ENCODE results near the gene TIMM44. TPM values are rescaled to one million over a fixed set of nuclear protein-coding genes. Genes with fewer than 3 reads are reported as not detected.

The TIMM44 gene
- total and polyA plus RNA-seq, 10 donors, result 33.2 to 94.9 (median 64.7) TPM

GRCh38 chr19:7881910-7882309 is 61.6 kb downstream of the TIMM44 start:
- DNase-seq, result no peak
- intact Hi-C loops (cut with DNase I; ENCODE audit: low total_unique reads), result no loop called here
- no peak overlapping the region for H3K27ac ChIP-seq
- H3K4me3 ChIP-seq, result no peak overlapping the region
- H3K27me3 ChIP-seq (replicated peaks in 1 of 7), result peaks cover 0 to 14% (median 0%) of the 10 kb centered on the region in 7 donors
- no peaks in the 10 kb centered on the region for H3K36me3 ChIP-seq
- no peak for TF ChIP-seq POLR2AphosphoS5 (IDR thresholded peaks at IDR 0.05)
- TF ChIP-seq CTCF (IDR thresholded peaks at IDR 0.05 in 8 of 11, conservative IDR thresholded peaks at IDR 0.05 in 3 of 11), result no peak
- no peak for TF ChIP-seq POLR2A (IDR thresholded peaks at IDR 0.05)
- no peaks in the 10 kb centered on the region for H3K4me1 ChIP-seq
- WGBS, 5 donors, result 89 to 98% (median 93%) methylated on average over 3 of the region's 3 CpGs
- H3K9me3 ChIP-seq, result peaks cover 0 to 4% (median 0%) of the 10 kb centered on the region in 8 donors

GRCh38 chr19:7879836-7880235 is 63.6 kb downstream of the TIMM44 start:
- Histone ChIP-seq H3K27me3 (replicated peaks in 1 of 7) (peaks cover 0 to 23% (median 6%) of the 10 kb centered on the region in 7 donors), H3K4me3 (no peak overlapping the region), H3K27ac (no peak overlapping the region), H3K36me3 (no peaks in the 10 kb centered on the region), H3K4me1 (peaks cover 0 to 3% (median under 1%) of the 10 kb centered on the region in 6 donors), H3K9me3 (peaks cover 0 to 4% (median 0%) of the 10 kb centered on the region in 8 donors)
- WGBS, 5 donors, result 85 to 94% (median 88%) methylated on average over 19 of the region's 19 CpGs
- intact Hi-C loops (cut with DNase I; ENCODE audit: low total_unique reads), result no loop called here
- TF ChIP-seq CTCF (IDR thresholded peaks at IDR 0.05 in 8 of 11, conservative IDR thresholded peaks at IDR 0.05 in 3 of 11) (no peak), POLR2A (IDR thresholded peaks at IDR 0.05) (no peak), POLR2AphosphoS5 (IDR thresholded peaks at IDR 0.05) (no peak)
- DNase-seq, result no peak

GRCh38 chr19:7879111-7879807 is 64.2 kb downstream of the TIMM44 start:
- Histone ChIP-seq H3K36me3 (no peaks in the 10 kb centered on the region), H3K9me3 (peaks cover 0 to 4% (median 0%) of the 10 kb centered on the region in 8 donors), H3K4me1 (peaks cover 0 to 9% (median 6%) of the 10 kb centered on the region in 6 donors), H3K27me3 (replicated peaks in 1 of 7) (peaks cover 0 to 29% (median 12%) of the 10 kb centered on the region in 7 donors), H3K27ac (no peak overlapping the region), H3K4me3 (no peak overlapping the region)
- DNase-seq, result no peak
- intact Hi-C loops (cut with DNase I; ENCODE audit: low total_unique reads), result no loop called here
- TF ChIP-seq POLR2AphosphoS5 (IDR thresholded peaks at IDR 0.05) (no peak), CTCF (IDR thresholded peaks at IDR 0.05 in 8 of 11, conservative IDR thresholded peaks at IDR 0.05 in 3 of 11) (no peak), POLR2A (IDR thresholded peaks at IDR 0.05) (no peak)
- 70 to 84% (median 76%) methylated on average over 10 to 18 of the region's 18 CpGs for WGBS, 5 donors

GRCh38 chr19:7877249-7877836 is 66.1 kb downstream of the TIMM44 start:
- no peak overlapping the region for H3K4me3 ChIP-seq
- peaks cover 2 to 48% (median 31%) of the 10 kb centered on the region in 7 donors for H3K27me3 ChIP-seq (replicated peaks in 1 of 7)
- H3K4me1 ChIP-seq, result peaks cover 2 to 28% (median 21%) of the 10 kb centered on the region in 6 donors
- WGBS, 5 donors, result 88 to 93% (median 92%) methylated on average over 6 of the region's 6 CpGs
- DNase-seq, result no peak
- H3K9me3 ChIP-seq, result peaks cover 0 to 4% (median 0%) of the 10 kb centered on the region in 8 donors
- no peak for TF ChIP-seq POLR2AphosphoS5 (IDR thresholded peaks at IDR 0.05)
- intact Hi-C loops (cut with DNase I; ENCODE audit: low total_unique reads), result no loop called here
- H3K27ac ChIP-seq, result no peak overlapping the region
- H3K36me3 ChIP-seq, result no peaks in the 10 kb centered on the region

Other genes starting within 250 kb of the TIMM44 start
- gene FCER2, start 241.5 kb downstream of the TIMM44 start, total RNA-seq, result 100 to 1,000 TPM in 1 of 7 donors, 10 to 100 TPM in 6; 26.4 to 121 (median 47.0) TPM
- 100 to 1,000 TPM in 2 of 3 donors, 10 to 100 TPM in 1; 48.0 to 108 (median 105) TPM for gene FCER2, start 241.5 kb downstream of the TIMM44 start, polyA plus RNA-seq
- gene CLEC4G, start 211.6 kb downstream of the TIMM44 start, total RNA-seq, result 1 to 10 TPM in 3 of 7 donors, under 1 TPM in 3, not detected in 1; 0.34 to 4.0 (median 0.88) TPM
- 1 to 10 TPM in 2 of 3 donors, under 1 TPM in 1; 0.50 to 1.3 (median 1.0) TPM for gene CLEC4G, start 211.6 kb downstream of the TIMM44 start, polyA plus RNA-seq
- gene CD209, start 196.1 kb downstream of the TIMM44 start, total RNA-seq, result 10 to 100 TPM in 2 of 7 donors, 1 to 10 TPM in 5; 1.1 to 22.2 (median 2.2) TPM
- gene CD209, start 196.1 kb downstream of the TIMM44 start, polyA plus RNA-seq, result under 1 TPM; 0.42 to 0.56 (median 0.46) TPM
- 1 to 10 TPM in 1 of 7 donors, under 1 TPM in 1, not detected in 5; 0.89 to 3.3 TPM for gene CLEC4M, start 180.4 kb downstream of the TIMM44 start, total RNA-seq
- gene CLEC4M, start 180.4 kb downstream of the TIMM44 start, polyA plus RNA-seq, result under 1 TPM in 2 of 3 donors, not detected in 1; 0.12 to 0.26 TPM
- 10 to 100 TPM in 5 of 7 donors, 1 to 10 TPM in 2; 8.6 to 22.8 (median 13.8) TPM for gene EVI5L, start 113.4 kb downstream of the TIMM44 start, total RNA-seq
- 1 to 10 TPM; 3.7 to 9.3 (median 3.7) TPM for gene EVI5L, start 113.4 kb downstream of the TIMM44 start, polyA plus RNA-seq
- under 1 TPM in 4 of 7 donors, not detected in 3; 0.09 to 0.43 (median 0.21) TPM for gene PRR36, start 69.3 kb downstream of the TIMM44 start, total RNA-seq
- under 1 TPM; 0.02 to 0.06 (median 0.06) TPM for gene PRR36, start 69.3 kb downstream of the TIMM44 start, polyA plus RNA-seq
- gene LRRC8E, start 55.2 kb downstream of the TIMM44 start, total RNA-seq, result under 1 TPM in 1 of 7 donors, not detected in 6; 0.37 TPM
- gene LRRC8E, start 55.2 kb downstream of the TIMM44 start, polyA plus RNA-seq, result under 1 TPM in 1 of 3 donors, not detected in 2; 0.08 TPM
- 10 to 100 TPM; 19.5 to 41.3 (median 32.9) TPM for gene MAP2K7, start 39.8 kb downstream of the TIMM44 start, total RNA-seq
- gene MAP2K7, start 39.8 kb downstream of the TIMM44 start, polyA plus RNA-seq, result 10 to 100 TPM; 12.4 to 44.3 (median 18.9) TPM
- not detected for gene TGFBR3L, start 28.8 kb downstream of the TIMM44 start, total RNA-seq
- under 1 TPM in 1 of 3 donors, not detected in 2; 0.11 TPM for gene TGFBR3L, start 28.8 kb downstream of the TIMM44 start, polyA plus RNA-seq
- gene SNAPC2, start 23.3 kb downstream of the TIMM44 start, total RNA-seq, result 10 to 100 TPM; 13.8 to 23.9 (median 17.7) TPM
- 10 to 100 TPM; 13.1 to 23.0 (median 19.3) TPM for gene SNAPC2, start 23.3 kb downstream of the TIMM44 start, polyA plus RNA-seq
- 1 to 10 TPM; 1.2 to 4.4 (median 2.1) TPM for gene CTXN1, start 17.5 kb downstream of the TIMM44 start, total RNA-seq
- under 1 TPM; 0.11 to 0.96 (median 0.64) TPM for gene CTXN1, start 17.5 kb downstream of the TIMM44 start, polyA plus RNA-seq
- 10 to 100 TPM; 28.2 to 66.7 (median 52.9) TPM for gene ELAVL1, start 62.0 kb upstream of the TIMM44 start, total RNA-seq
- gene ELAVL1, start 62.0 kb upstream of the TIMM44 start, polyA plus RNA-seq, result 10 to 100 TPM; 13.5 to 21.2 (median 18.9) TPM
- gene CCL25, start 109.1 kb upstream of the TIMM44 start, total RNA-seq, result 1 to 10 TPM in 1 of 7 donors, under 1 TPM in 2, not detected in 4; 0.55 to 1.2 (median 0.77) TPM
- gene CCL25, start 109.1 kb upstream of the TIMM44 start, polyA plus RNA-seq, result under 1 TPM; 0.42 to 0.78 (median 0.51) TPM
- not detected for gene FBN3, start 205.9 kb upstream of the TIMM44 start, total RNA-seq
- gene FBN3, start 205.9 kb upstream of the TIMM44 start, polyA plus RNA-seq, result under 1 TPM in 1 of 3 donors, not detected in 2; 0.02 TPM